ENCODE results near the gene PDZK1IP1.
"Not testable (repeated sequence)": the region's sequence is repeated elsewhere in the genome, so short reads cannot be mapped to it uniquely, and the experiment has no call there.

PDZK1IP1 gene

DNA sequence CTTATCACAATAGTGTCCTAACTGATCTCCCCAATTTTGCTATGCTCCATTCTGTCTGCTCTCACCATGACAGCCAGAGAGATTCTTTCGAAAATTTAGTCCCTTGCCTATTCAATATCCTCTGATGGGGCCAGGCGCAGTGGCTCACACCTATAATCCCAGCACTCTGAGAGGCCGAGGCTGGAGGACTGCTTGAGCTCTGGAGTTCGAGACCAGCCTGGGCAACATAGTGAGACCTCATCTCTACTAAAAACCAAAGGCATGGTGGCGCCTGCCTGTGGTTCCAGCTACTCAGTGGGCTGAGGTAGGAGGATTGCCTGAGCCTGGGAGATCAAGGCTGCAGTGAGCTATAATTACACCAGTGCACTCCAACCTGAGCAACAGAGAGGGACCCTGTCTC lies 16.1 kb upstream of the PDZK1IP1 start:
- no peaks in the 10 kb centered on the region for H3K36me3 ChIP-seq (ENCODE audit: insufficient read depth, insufficient read length, low read length)
- peaks cover 11% of the 10 kb centered on the region; the same call in 1 of the 2 replicates for H3K9me3 ChIP-seq (ENCODE audit: insufficient read depth, low read length)
- no peak overlapping the region for H3K9ac ChIP-seq (ENCODE audit: insufficient read length, low read depth)
- peaks cover 13% of the 10 kb centered on the region for H3K27me3 ChIP-seq (ENCODE audit: insufficient read depth, insufficient read length)
- no peak for DNase-seq (ENCODE audit: low read depth, low spot score)
- H3K4me3 ChIP-seq (ENCODE audit: insufficient read length, low read depth), result no peak overlapping the region
- peaks cover 16% of the 10 kb centered on the region for H3K4me1 ChIP-seq (ENCODE audit: insufficient read depth, insufficient read length)
- no peak for TF ChIP-seq SUZ12 (IDR thresholded peaks at IDR 0.05; ENCODE audit: extremely low read depth, insufficient read depth, insufficient read length)
- no peak for TF ChIP-seq YY1 (IDR thresholded peaks at IDR 0.05; ENCODE audit: insufficient read depth, insufficient read length)
- TF ChIP-seq ZNF274 (IDR thresholded peaks at IDR 0.05; ENCODE audit: low read depth, low read length), result no peak

DNA sequence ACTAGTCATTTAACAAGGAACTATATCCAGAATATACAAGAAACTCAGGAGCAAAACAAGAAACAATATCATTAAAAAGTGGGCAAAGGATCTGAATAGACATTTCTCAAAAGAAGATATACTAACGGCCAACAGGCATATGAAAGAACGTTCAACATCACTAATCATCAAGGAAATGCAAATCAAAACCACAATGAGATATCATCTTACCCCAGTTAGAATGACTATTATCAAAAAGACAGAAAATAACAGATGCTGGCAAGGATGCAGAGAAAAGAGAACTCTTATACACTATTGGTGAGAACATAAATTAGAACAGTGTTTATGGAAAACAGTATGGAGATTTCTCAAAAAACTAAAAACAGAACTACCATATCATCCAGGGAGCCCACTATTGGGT lies 13.7 kb upstream of the PDZK1IP1 start:
- H3K4me3 ChIP-seq (ENCODE audit: insufficient read length, low read depth); H3K36me3 ChIP-seq (ENCODE audit: insufficient read depth, insufficient read length, low read length); DNase-seq (ENCODE audit: low read depth, low spot score); H3K4me1 ChIP-seq (ENCODE audit: insufficient read depth, insufficient read length); H3K9ac ChIP-seq (ENCODE audit: insufficient read length, low read depth); H3K9me3 ChIP-seq (ENCODE audit: insufficient read depth, low read length): not testable (repeated sequence)
- peaks cover 13% of the 10 kb centered on the region for H3K27me3 ChIP-seq (ENCODE audit: insufficient read depth, insufficient read length)

DNA sequence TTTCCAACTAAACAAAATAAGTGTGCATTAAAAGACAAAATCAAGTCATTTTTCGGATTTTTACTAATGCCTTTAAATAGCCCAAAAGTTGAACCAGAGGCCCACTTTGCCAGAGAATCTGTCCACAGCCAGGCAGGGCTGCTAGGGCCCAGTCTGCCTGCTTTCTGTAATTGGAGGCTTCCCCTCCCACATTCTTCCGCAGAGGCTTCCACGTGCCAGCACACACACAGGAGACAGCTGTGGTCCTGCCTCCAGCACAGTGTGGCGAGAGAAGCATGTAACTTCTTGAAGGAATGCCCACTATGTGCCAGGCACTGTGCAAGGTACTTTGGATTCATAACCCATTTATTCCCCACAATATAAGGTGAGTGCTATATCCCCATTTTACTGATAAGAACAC lies 11.3 kb upstream of the PDZK1IP1 start:
- no peaks in the 10 kb centered on the region for H3K36me3 ChIP-seq (ENCODE audit: insufficient read depth, insufficient read length, low read length)
- DNase-seq (ENCODE audit: low read depth, low spot score), result no peak
- TF ChIP-seq ZNF274 (IDR thresholded peaks at IDR 0.05; ENCODE audit: low read depth, low read length), result no peak
- TF ChIP-seq YY1 (IDR thresholded peaks at IDR 0.05; ENCODE audit: insufficient read depth, insufficient read length), result no peak
- no peak for TF ChIP-seq SUZ12 (IDR thresholded peaks at IDR 0.05; ENCODE audit: extremely low read depth, insufficient read depth, insufficient read length)
- H3K27me3 ChIP-seq (ENCODE audit: insufficient read depth, insufficient read length), result no peaks in the 10 kb centered on the region
- no peak overlapping the region for H3K9ac ChIP-seq (ENCODE audit: insufficient read length, low read depth)
- H3K4me1 ChIP-seq (ENCODE audit: insufficient read depth, insufficient read length), result peaks cover 3% of the 10 kb centered on the region
- H3K9me3 ChIP-seq (ENCODE audit: insufficient read depth, low read length), result no peaks in the 10 kb centered on the region
- H3K4me3 ChIP-seq (ENCODE audit: insufficient read length, low read depth), result no peak overlapping the region

DNA sequence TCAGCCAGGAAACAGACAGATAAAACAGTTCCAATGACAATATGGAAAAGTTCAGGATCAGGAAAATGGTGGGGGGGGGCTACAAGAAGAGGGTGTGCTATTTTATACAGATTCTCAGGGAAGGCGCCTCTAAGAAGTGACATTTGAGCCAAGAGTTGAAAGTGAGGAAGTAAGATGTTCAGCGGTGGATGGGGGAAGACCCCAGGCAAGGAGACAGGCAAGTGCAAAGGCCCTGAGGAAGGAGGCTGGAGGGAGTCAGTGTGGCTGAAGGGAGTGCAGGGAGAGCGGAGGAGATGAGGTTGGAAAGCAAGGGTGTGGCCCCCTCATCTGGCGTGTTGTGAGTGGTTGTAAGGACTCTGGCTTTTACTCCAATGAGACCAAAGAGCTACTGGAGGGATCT lies 8.4 kb upstream of the PDZK1IP1 start:
- no peak for DNase-seq (ENCODE audit: low read depth, low spot score)
- Histone ChIP-seq H3K4me3 (ENCODE audit: insufficient read length, low read depth) (no peak overlapping the region), H3K27me3 (ENCODE audit: insufficient read depth, insufficient read length) (peaks cover 5% of the 10 kb centered on the region), H3K9me3 (ENCODE audit: insufficient read depth, low read length) (no peaks in the 10 kb centered on the region), H3K9ac (ENCODE audit: insufficient read length, low read depth) (no peak overlapping the region), H3K36me3 (ENCODE audit: insufficient read depth, insufficient read length, low read length) (no peaks in the 10 kb centered on the region), H3K4me1 (ENCODE audit: insufficient read depth, insufficient read length) (peaks cover 3% of the 10 kb centered on the region)
- TF ChIP-seq YY1 (IDR thresholded peaks at IDR 0.05; ENCODE audit: insufficient read depth, insufficient read length) (no peak), ZNF274 (IDR thresholded peaks at IDR 0.05; ENCODE audit: low read depth, low read length) (no peak), SUZ12 (IDR thresholded peaks at IDR 0.05; ENCODE audit: extremely low read depth, insufficient read depth, insufficient read length) (no peak)

DNA sequence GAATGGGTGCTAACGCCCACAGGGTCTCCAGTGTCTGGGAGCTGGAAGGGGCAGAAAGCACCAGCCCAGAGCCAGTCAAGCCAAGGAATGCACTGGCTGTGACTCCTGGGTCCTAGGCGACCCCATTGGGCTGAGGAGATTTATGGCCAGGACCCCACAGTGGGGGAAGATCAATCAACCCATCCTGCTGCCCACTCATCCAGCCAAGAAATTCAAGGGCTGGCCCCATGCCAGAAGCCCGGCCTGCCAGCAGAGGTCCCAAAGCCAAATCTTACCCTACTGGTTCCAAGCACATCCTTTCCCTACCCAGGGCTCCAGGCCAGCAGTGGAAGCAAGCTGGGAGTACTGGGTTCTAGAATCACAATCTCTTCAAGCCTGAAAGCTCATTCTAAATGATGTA lies 6.8 kb upstream of the PDZK1IP1 start:
- no peaks in the 10 kb centered on the region for H3K9me3 ChIP-seq (ENCODE audit: insufficient read depth, low read length)

DNA sequence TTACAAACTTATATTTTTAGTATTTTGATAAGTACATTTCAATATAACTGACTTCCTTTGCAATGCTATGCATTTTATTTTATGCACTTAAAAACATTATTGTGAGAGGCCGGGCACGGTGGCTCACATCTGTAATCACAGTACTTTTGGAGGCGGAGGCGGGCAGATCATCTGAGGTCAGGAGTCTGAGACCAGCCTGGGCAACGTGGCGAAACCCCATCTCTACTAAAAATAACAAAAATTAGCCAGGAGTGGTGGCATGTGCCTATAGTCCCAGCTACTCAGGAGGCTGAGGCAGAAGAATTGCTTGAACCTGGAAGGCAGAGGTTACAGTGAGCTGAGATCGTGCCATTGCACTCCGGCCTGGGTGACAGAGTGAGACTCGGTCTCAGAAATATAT lies 6.1 kb upstream of the PDZK1IP1 start:
- not testable (repeated sequence) for H3K9me3 ChIP-seq (ENCODE audit: insufficient read depth, low read length)

More for the DNA sequence above, 6.8 kb upstream of the PDZK1IP1 start:
- Histone ChIP-seq H3K9ac (ENCODE audit: insufficient read length, low read depth) (no peak overlapping the region), H3K4me1 (ENCODE audit: insufficient read depth, insufficient read length) (peaks cover 15% of the 10 kb centered on the region), H3K27me3 (ENCODE audit: insufficient read depth, insufficient read length) (peaks cover 5% of the 10 kb centered on the region), H3K4me3 (ENCODE audit: insufficient read length, low read depth) (no peak overlapping the region), H3K36me3 (ENCODE audit: insufficient read depth, insufficient read length, low read length) (no peaks in the 10 kb centered on the region)
- TF ChIP-seq ZNF274 (IDR thresholded peaks at IDR 0.05; ENCODE audit: low read depth, low read length) (no peak), SUZ12 (IDR thresholded peaks at IDR 0.05; ENCODE audit: extremely low read depth, insufficient read depth, insufficient read length) (no peak), YY1 (IDR thresholded peaks at IDR 0.05; ENCODE audit: insufficient read depth, insufficient read length) (no peak)
- DNase-seq (ENCODE audit: low read depth, low spot score), result no peak

DNA sequence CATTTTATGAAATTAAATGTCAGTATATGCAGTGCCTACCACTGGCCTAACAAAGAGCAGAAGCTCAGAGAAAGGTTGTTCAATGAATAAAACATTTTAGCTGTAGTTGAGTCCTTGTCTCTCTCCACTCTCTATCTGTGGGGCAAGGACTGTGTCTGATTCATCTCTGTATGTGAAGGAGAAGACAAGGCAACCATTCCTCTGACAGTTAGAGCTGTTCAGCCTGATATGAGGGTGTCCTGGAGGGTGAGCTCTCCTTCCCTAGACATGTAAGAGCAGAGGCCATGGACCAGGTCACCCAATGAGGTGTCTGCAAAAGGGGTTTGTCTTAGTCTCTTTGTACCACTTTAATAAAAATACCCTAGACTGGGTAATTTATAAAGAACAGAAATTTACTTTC lies 4.5 kb upstream of the PDZK1IP1 start:
- Histone ChIP-seq H3K9me3 (ENCODE audit: insufficient read depth, low read length) (no peaks in the 10 kb centered on the region), H3K27me3 (ENCODE audit: insufficient read depth, insufficient read length) (peaks cover 5% of the 10 kb centered on the region), H3K4me1 (ENCODE audit: insufficient read depth, insufficient read length) (peaks cover 27% of the 10 kb centered on the region), H3K4me3 (ENCODE audit: insufficient read length, low read depth) (no peak overlapping the region), H3K9ac (ENCODE audit: insufficient read length, low read depth) (no peak overlapping the region), H3K36me3 (ENCODE audit: insufficient read depth, insufficient read length, low read length) (no peaks in the 10 kb centered on the region)
- DNase-seq (ENCODE audit: low read depth, low spot score), result no peak
- TF ChIP-seq SUZ12 (IDR thresholded peaks at IDR 0.05; ENCODE audit: extremely low read depth, insufficient read depth, insufficient read length) (no peak), ZNF274 (IDR thresholded peaks at IDR 0.05; ENCODE audit: low read depth, low read length) (no peak), YY1 (IDR thresholded peaks at IDR 0.05; ENCODE audit: insufficient read depth, insufficient read length) (no peak)

More for the DNA sequence above, 6.1 kb upstream of the PDZK1IP1 start:
- H3K9ac ChIP-seq (ENCODE audit: insufficient read length, low read depth); DNase-seq (ENCODE audit: low read depth, low spot score); H3K27me3 ChIP-seq (ENCODE audit: insufficient read depth, insufficient read length); H3K36me3 ChIP-seq (ENCODE audit: insufficient read depth, insufficient read length, low read length); H3K4me3 ChIP-seq (ENCODE audit: insufficient read length, low read depth): not testable (repeated sequence)
- peaks cover 21% of the 10 kb centered on the region for H3K4me1 ChIP-seq (ENCODE audit: insufficient read depth, insufficient read length)

DNA sequence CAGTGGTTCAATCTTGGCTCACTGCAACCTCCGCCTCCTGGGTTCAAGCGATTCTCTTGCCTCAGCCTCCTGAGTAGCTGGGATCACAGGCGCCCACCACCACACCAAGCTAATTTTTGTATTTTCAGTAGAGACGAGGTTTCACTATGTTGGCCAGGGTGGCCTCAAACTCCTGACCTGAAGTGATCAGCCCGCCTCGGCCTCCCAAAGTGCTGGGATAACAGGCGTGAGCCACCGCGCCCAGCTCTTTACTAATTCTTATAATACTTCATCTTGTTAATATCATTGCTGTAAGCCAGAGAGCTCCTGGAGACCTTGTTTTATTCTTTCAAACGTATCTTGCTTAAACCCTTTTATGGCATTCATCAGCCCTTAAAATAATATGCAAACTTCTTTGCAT lies 3.7 kb upstream of the PDZK1IP1 start:
- not testable (repeated sequence) for H3K9ac ChIP-seq (ENCODE audit: insufficient read length, low read depth); H3K36me3 ChIP-seq (ENCODE audit: insufficient read depth, insufficient read length, low read length); DNase-seq (ENCODE audit: low read depth, low spot score); H3K27me3 ChIP-seq (ENCODE audit: insufficient read depth, insufficient read length); H3K4me3 ChIP-seq (ENCODE audit: insufficient read length, low read depth); H3K9me3 ChIP-seq (ENCODE audit: insufficient read depth, low read length)
- peaks cover 27% of the 10 kb centered on the region for H3K4me1 ChIP-seq (ENCODE audit: insufficient read depth, insufficient read length)

Data from NT2/D1 (cell line).